HL-60/S4 (cell line): ENCODE measurements around the gene MMP25.
"Not testable (repeated sequence)": the region's sequence is repeated elsewhere in the genome, so short reads cannot be mapped to it uniquely, and the experiment has no call there.

Experiments used
- in situ Hi-C: fragments of 300-500 bp; cut with MboI; formaldehyde crosslinking; loops from 2 replicates; pipeline ENCODE4 v1.14.3; 2022; ENCODE audit warnings: low sequenced_read_pairs

MMP25 gene

DNA sequence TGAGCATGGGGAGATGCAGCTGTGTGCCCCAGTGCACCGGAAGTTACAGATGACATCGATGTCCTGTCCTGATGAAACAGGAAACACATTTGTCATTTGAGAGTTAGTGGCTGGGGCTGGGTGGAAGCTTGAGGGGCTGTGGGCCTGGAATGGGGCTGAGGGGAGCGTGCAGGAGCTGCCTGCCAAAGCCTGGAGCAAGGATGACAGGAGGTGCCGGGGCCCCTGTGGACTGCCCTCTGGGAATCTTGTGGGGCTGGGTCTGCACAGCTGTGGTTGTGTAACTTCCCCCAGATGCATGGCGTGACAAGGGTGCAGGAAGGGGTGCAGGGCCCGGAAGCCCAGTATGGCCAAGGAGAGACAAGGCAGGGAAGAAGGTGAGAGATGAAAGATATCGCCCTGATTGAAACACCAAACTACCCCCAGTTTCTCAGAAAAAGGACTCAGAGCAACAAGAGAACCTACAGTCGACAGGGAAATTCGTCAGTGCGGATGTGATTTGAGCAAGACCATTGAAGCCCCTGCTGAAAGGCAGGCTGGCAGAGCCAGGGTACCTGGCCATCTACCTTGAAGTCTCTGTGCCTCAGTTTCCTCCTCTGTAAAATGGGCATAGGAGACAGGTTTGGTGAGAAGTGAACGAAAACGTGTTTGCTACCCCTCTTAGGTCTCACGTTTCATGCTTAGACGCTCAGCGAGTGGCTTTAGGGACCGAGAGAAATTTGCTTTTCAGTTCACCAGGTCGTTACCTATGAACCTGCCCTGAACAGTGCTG lies 8.8 kb downstream of the MMP25 start:
- in situ Hi-C loops = no loop called here

DNA sequence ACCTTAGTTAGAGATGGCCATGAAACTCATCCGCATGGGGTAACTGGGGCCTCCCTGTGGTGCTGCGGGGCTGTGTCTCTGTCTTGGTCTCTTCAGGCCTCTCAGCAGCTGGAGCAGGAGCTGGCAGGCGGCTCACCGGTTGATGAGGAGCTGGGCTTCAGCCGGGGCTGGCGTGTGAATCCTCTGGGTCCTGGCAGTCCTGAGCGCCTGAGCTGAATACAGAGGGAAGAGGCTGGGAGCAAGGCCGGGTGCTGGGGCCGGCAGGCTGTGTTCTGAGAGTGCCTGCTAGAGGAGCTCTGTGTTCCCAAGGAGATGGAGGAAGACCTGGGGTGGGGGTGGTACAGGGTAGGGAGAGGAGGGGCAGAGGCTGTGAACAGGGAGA lies 9.4 kb downstream of the MMP25 start:
- in situ Hi-C loops = not testable (repeated sequence)

DNA sequence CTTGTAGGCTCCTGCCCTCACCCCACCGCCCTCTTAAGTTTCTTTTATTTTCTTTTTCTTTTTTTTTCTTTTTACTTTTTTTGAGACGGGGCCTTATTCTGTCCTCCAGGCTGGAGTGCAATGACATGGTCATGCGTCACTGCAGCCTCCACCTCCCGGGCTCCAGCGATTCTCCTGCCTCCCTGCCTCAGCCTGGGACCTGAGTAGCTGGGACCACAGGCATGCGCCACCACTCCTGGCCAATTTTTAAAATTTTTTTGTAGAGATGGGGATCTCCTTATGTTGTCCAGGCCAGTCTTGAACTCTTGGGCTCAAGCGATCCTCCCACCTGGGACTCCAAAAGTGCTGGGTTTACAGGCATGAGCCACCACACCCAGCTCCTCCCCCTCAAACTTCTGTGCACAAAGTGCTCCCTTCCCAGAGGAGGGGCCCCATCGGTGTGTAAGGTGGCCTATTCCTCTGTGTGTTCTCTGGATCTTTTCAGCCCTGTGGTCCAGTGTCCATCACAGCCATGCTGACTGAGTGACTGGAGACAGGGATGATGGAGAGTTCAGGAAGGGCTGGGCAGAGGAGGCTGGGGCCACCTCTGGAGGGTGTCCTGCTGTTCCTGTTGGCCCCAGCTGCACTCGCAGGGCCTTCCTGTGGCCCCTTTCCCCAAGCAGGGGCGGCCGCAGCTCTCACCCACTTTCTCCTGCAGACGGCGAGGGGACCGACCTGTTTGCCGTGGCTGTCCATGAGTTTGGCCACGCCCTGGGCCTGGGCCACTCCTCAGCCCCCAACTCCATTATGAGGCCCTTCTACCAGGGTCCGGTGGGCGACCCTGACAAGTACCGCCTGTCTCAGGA lies 10.2 kb downstream of the MMP25 start:
- in situ Hi-C loops = no loop called here

DNA sequence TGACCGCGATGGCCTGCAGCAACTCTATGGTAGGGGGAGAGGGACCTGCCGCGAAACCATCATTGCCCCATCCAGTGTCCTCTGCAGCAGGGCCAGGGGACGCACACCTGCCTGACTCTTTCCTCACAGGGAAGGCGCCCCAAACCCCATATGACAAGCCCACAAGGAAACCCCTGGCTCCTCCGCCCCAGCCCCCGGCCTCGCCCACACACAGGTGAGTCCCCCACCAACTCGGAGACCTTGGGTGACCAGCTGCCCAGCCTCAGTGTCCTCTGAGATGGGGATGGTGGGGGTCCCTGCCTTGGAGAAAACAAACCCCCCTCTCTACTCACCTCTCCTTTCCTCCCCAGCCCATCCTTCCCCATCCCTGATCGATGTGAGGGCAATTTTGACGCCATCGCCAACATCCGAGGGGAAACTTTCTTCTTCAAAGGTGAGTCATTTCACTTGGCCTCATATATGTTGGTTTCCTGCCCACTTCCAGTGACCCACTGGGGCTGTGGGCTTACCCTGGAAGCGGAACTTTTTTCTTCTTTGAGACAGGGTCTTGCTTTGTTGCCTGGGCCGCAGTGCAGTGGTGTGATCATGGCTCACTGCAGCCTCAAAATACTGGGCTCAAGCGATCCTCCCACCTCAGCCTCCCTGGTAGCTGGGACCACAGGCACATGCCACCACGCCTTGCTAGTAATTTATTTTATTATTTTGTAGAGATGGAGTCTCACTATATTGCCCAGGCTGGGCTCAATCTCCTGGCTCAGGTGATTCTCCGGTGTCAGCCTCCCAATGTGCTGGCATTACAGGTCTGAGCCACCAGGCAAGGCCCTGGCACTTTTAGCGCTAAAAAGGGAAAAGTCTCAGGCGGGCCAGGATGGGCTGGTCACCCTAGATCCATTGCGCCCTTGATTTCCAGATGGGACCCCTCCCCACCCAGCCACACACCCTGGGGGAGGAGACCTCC lies 11.1 kb downstream of the MMP25 start:
- in situ Hi-C loops = no loop called here

DNA sequence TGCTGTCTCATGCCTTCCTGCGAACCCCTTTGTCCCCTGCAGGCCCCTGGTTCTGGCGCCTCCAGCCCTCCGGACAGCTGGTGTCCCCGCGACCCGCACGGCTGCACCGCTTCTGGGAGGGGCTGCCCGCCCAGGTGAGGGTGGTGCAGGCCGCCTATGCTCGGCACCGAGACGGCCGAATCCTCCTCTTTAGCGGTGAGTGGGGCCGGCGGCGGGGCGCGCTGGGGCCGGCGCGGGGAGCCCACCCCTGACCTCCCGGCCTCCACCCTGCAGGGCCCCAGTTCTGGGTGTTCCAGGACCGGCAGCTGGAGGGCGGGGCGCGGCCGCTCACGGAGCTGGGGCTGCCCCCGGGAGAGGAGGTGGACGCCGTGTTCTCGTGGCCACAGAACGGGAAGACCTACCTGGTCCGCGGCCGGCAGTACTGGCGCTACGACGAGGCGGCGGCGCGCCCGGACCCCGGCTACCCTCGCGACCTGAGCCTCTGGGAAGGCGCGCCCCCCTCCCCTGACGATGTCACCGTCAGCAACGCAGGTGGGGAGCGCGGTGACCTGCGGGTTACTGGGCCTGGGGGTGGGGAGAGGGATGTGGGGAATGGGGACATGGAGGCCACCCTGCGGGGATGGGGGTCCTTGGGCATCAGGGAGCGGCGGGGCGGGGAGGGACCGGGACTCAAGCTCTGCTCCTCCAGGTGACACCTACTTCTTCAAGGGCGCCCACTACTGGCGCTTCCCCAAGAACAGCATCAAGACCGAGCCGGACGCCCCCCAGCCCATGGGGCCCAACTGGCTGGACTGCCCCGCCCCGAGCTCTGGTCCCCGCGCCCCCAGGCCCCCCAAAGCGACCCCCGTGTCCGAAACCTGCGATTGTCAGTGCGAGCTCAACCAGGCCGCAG lies 12.0 kb downstream of the MMP25 start:
- in situ Hi-C loops = no loop called here

DNA sequence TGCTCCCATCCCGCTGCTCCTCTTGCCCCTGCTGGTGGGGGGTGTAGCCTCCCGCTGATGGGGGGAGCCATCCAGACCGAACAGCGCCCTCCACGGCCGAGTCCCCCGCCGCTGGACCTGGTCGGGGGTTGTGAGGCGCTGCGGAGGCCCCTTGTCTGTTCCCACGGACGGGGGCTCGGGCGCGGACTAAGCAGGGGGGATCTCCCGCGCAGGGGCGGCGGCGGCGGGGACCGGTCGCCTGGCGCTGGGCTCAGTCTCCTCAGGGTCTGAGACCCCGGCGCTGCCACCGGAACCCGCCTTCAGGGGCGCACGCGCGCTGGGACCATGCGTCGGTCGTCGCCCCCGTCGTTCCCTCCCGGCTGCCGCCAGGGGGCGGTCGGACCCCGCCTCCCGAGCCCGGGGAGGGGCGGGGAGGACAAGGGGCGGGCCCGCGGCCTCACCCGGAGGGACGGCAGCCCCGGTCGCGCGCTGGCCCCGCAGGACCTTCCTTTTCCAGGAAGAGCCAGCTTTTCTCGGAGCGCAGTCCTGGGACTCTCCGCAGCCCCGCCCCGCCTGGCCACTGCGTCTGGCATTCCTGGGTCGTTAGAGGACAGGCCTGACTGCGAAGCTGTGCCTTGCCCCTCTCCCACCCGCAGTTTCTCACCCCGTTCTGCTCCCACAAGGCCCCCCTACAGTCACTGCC lies 12.8 kb downstream of the MMP25 start:
- in situ Hi-C loops = no loop called here

DNA sequence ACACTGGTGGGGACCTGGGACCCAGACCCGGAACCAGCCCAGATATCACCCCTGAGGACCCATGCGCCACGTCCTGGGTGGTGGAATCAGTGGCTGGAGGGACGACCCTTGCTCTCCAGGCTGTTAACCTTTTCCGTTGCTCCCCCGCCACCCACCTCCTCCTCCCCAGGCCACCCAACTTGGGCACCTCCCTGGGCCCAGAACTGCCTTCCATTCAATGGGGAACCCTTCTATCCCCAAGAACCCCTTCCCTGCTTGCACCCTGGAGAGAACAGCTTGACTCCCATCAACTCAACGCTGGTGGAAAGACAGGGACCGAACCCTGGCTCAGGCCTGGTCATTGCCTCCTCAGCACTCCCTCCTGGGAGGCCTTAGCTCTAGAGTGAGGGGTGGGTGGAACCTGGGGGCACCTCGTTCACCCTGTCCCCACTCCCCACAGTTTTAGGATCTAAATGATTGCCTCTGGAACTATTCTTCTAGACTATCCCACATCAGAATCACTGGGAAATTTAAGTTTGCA lies 13.4 kb downstream of the MMP25 start:
- in situ Hi-C loops = loop anchor here (5.0 kb wide), 1 partner anchor 68 kb away; no protein-coding TSS in a partner anchor

DNA sequence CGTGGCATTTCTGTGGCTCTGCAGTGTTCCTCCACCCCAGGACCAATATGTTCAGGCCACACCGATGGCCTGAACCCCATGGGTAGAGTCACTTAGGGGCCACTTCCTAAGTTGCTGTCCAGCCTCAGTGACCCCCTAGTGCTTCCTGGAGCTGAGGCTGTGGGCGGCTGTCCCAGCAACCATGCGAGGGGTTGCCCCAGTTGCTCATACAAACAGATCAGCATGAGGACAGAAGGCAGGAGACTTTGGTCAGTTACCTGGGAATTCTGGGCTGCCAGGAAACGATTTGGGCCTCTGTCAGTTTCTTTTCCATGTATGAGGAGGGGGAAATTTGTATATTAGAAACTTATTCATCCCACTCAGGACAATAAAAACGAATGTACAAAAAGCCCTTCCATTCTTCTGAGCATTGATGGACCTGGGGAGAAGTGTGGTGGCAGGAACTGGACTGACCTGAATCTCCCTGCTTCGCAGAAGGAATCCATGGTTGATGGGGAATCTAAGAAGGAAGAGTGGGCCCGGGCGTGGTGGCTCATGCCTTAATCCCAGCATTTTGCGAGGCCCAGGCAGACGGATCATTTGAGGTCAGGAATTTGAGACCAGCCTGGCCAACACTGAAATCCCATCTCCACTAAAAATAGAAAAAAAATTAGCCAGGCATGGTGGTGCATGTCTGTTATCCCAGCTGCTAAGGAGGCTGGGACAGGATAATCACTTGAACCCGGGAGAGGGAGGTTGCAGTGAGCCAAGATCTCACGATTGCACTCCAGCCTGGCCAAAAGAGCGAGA lies 14.2 kb downstream of the MMP25 start:
- in situ Hi-C loops = loop anchor here (5.0 kb wide), 1 partner anchor 67 kb away; no protein-coding TSS in a partner anchor

DNA sequence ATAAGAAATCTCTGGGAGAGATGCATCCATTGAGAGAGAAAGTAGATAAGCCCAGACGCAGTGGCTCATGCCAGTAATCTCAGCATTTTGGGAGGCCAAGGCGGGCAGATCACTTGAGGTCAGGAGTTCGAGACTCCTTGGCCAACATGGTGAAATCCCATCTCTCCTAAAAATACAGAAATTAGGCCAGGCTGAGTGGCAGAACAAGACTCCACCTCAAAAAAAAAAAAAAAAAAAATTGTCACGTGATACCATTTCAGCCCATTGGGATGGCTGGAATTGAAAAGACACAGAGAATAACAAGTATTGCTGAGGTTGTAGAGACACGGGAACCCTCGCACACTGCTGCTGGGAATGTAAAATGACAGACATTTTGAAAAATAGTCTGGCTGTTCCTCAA lies 16.2 kb downstream of the MMP25 start:
- in situ Hi-C loops = loop anchor here (5.0 kb wide), 1 partner anchor 65 kb away; no protein-coding TSS in a partner anchor

DNA sequence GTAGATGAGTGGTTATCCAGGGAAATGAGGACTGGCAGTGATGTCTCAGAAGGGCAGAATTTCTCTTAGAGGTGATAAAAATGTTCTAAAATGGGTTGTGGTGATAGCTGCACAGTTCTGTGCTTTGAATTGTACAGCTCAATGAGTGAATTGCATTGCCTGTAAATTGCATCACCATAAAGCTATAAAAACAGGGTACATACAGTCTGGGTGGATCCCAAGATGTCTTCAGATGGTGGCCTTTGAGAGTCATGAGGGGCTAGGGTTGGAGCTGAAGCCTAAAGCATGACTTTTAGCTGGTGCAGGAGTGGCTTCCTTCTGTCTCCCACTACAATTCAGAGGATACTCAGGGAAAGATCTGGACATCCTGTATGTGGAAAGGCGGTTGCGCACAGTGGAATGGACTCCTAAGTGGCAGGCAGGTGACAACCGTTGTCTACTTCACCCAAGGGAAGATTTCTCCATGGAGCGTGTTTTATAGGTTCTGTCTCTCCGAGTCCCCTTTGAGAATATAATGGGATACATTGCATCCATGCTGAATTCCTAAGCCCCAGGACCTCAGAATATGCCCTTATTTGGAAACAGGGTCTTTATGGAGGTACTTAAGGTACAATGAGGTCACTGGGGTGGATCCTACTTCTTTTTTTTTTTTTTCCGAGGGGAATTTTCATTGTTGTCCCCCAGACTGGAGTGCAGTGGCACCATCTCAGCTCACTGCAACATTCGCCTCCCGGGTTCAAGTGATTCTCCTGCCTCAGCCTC lies 17.4 kb downstream of the MMP25 start:
- in situ Hi-C loops = loop anchor here (5.0 kb wide), 1 partner anchor 63 kb away; no protein-coding TSS in a partner anchor

DNA sequence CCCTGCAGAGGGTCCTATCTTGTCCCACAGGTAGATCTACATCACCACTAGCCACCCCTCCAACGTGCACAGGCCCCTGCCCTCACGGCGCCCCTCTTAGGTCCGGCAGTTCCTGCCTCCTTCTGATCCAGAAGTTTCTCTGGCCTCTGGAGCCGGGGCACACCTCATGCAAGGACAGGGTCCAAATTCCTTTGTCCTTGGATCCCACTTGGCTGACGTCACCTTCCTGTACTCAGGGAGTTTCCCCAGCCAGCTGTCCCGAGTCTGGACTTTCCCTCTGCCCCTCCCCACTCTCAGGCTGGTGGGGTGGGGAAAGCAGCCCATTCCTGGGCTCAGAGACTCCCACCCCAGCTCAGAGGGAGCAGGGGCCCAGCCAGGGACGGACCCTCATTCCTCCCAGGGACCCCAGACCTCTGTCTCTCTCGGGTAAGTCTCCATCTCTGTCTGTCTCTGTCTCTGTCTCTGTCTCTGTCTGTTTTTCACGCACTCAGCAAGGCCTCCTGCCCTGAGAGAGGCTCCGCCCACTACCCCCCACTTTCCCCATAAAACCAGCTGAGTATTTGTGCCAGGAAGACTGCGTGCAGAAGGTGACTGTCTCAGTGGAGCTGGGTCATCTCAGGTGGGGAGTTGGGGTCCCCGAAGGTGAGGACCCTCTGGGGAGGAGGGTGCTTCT lies 18.8 kb downstream of the MMP25 start, which contains the start of gene IL32:
Gene IL32, plus strand, starts transcription at position 572 of the 673 bp plus-strand sequence. CDS start 172 bp downstream, outside the sequence.
- in situ Hi-C loops = no loop called here

DNA sequence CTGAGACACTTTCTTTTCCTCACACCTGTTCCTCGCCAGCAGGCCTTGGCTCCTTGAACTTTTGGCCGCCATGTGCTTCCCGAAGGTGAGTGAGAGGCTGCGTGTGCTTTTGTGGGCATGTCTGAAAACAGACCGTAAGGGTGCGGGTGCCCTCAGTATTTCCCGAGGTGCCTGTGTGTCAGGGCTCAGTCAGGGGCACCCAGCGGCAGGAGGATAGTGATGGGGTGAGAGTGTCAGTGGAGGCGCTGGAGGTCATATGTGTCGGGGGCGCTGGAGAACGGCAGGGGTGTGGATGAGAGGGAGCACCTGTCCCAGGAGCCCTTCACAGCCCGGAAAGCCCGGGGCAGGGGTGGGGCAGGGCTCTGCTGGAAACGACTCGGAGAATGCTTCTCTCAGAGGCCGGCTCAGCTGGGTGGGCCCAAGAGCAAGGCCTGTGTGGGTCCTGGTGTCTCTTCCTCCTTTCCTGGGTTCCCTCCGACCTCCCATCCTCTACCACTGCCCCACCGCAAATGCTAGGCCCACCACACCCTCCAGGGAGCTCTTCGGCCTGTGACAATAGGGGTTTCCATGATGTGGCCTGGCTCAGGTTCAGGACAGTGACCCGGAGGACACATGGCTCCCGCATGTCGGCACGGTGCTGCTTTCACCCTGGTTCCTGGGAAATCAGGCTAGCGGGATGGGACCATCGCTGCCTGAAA lies 19.5 kb downstream of the MMP25 start:
- in situ Hi-C loops = no loop called here

DNA sequence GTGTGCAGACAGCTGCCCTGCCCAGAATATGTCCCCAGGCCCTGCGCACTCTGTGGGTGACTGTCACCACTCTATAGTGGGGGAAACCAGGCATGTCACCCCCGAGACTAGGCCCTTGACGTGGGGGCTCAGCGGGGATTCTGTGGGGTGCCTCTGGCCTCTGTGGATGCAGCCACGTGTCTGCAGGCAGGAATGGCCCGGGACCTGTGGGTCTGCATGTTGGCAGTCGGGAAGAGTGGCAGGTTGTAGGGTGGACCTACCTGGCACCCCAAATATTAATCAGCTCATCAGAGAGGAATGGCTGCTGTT lies 20.0 kb downstream of the MMP25 start:
- in situ Hi-C loops = no loop called here

DNA sequence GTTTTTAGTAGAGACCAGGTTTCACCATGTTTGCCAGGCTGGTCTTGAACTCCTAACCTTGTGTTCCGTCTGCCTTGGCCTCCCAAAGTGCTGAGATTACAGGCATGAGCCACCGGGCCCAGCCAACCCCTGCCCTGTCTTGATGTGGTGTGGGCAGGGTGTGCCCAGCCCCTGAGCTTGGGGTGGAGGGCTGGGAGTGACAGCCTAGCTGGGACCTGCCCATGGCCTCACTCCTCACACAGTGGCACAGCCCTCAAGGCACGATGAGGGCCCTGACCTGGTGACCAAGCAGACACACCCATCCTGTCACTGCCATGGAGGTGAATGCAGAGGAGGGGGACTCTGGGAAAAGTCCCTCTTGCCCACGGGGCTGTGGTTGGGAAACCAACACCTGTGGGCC lies 22.1 kb downstream of the MMP25 start:
- in situ Hi-C loops = no loop called here

DNA sequence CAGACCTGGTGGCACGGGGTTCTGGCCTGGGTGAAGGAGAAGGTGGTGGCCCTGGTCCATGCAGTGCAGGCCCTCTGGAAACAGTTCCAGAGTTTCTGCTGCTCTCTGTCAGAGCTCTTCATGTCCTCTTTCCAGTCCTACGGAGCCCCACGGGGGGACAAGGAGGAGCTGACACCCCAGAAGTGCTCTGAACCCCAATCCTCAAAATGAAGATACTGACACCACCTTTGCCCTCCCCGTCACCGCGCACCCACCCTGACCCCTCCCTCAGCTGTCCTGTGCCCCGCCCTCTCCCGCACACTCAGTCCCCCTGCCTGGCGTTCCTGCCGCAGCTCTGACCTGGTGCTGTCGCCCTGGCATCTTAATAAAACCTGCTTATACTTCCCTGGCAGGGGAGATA lies 22.8 kb downstream of the MMP25 start:
- in situ Hi-C loops = not testable (repeated sequence)

DNA sequence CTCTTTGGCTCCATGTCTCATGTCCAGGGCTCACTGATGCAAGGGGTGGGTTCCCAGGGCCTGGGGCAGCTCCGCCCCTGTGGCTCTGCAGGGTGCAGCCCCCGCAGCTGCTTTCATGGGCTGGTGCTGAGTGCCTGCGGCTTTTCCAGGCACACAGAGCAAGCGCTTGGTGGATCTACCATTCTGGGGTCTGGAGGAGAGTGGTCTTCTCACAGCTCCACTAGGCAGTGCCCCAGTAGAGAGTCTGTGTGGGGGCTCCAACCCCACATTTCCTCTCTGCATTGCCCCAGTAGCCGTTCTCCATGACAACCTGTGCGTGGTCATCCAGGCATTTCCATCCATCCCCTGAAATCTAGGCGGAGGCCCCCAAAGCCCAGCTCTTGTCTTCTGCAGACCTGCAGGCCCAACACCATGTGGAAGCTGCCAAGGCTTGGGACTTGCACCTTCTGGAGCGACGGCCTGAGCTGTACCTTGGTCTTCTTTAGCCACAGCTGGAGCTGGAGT lies 24.3 kb downstream of the MMP25 start:
- in situ Hi-C loops = no loop called here
